Endometrium (tissue), 2 donors: ENCODE measurements around the gene MRPS31.
"Not testable (repeated sequence)": the region's sequence is repeated elsewhere in the genome, so short reads cannot be mapped to it uniquely, and the experiment has no call there.

Experiments
- FAIRE-seq: peaks from 2 replicates; lab custom pipeline; 2012; peaks lifted over from hg19 to GRCh38; lab: Jason Lieb, UNC
- donor health status: control.
- donor health status: control.

The MRPS31 gene

GRCh38 chr13:40758811-40759210 lies 12.2 kb downstream of the MRPS31 start:
- FAIRE-seq, result no peak

GRCh38 chr13:40756042-40756441 lies 14.9 kb downstream of the MRPS31 start:
- FAIRE-seq, result no peak

GRCh38 chr13:40755082-40755700 lies 15.8 kb downstream of the MRPS31 start:
- no peak for FAIRE-seq

GRCh38 chr13:40749327-40749726 lies 21.7 kb downstream of the MRPS31 start:
- FAIRE-seq, result peak; percentile 83

GRCh38 chr13:40735232-40735548 lies 35.8 kb downstream of the MRPS31 start:
- not testable (repeated sequence) for FAIRE-seq

- FAIRE-seq, result not testable (repeated sequence)
These were observed 36.3 kb downstream of the MRPS31 start for GRCh38 chr13:40734536-40735231.

- no peak for FAIRE-seq
These were observed 38.3 kb downstream of the MRPS31 start for GRCh38 chr13:40732658-40733057.

- no peak for FAIRE-seq
These were observed 42.4 kb downstream of the MRPS31 start for GRCh38 chr13:40728595-40728994.

GRCh38 chr13:40714433-40714832 lies 56.6 kb downstream of the MRPS31 start:
- not testable (repeated sequence) for FAIRE-seq

GRCh38 chr13:40706439-40706838 lies 64.6 kb downstream of the MRPS31 start:
- FAIRE-seq, result no peak

- FAIRE-seq, result no peak
These were observed 73.3 kb downstream of the MRPS31 start for GRCh38 chr13:40697711-40698110.

- FAIRE-seq, result no peak
These were observed 76.6 kb downstream of the MRPS31 start for GRCh38 chr13:40694426-40694825.

- FAIRE-seq, result no peak
These were observed 78.0 kb downstream of the MRPS31 start for GRCh38 chr13:40692946-40693345.

- no peak for FAIRE-seq
These were observed 82.2 kb downstream of the MRPS31 start for GRCh38 chr13:40688781-40689180.

- peak; percentile 93 for FAIRE-seq
These were observed 88.3 kb downstream of the MRPS31 start for GRCh38 chr13:40682449-40683240.

- FAIRE-seq, result no peak
These were observed 89.4 kb downstream of the MRPS31 start for GRCh38 chr13:40681341-40682146.

GRCh38 chr13:40680659-40681323 lies 90.2 kb downstream of the MRPS31 start:
- FAIRE-seq, result no peak

- FAIRE-seq, result no peak
These were observed 91.5 kb downstream of the MRPS31 start for GRCh38 chr13:40679480-40679985.
